ENCODE results near the gene BTG1.

BTG1 gene
- total RNA-seq = 16.0 to 660 (median 115) reads per million in 18 experiments

- DNase-seq = peak; percentile 100
These were observed at the start of gene BTG1 for GRCh38 chr12:92145731-92146496. Gene BTG1 (minus strand): TSS chr12:92145846. CDS start chr12:92145535, 311 bp downstream.

- no peak for DNase-seq
These were observed 48.9 kb upstream of the BTG1 start for GRCh38 chr12:92194561-92194960.

- DNase-seq = no peak
These were observed 48.2 kb upstream of the BTG1 start for GRCh38 chr12:92193846-92194245.

GRCh38 chr12:92193063-92193462 is 47.4 kb upstream of the BTG1 start:
- DNase-seq = no peak

GRCh38 chr12:92192360-92192759 is 46.7 kb upstream of the BTG1 start:
- DNase-seq = no peak

GRCh38 chr12:92191061-92191460 is 45.4 kb upstream of the BTG1 start:
- peak in 1 of 2 donors; percentile 55 for DNase-seq

- no peak for DNase-seq
These were observed 43.0 kb upstream of the BTG1 start for GRCh38 chr12:92188517-92189188.

- no peak for DNase-seq
These were observed 40.4 kb upstream of the BTG1 start for GRCh38 chr12:92186038-92186470.

- DNase-seq = no peak
These were observed 39.4 kb upstream of the BTG1 start for GRCh38 chr12:92185052-92185451.

GRCh38 chr12:92183575-92183974 is 37.9 kb upstream of the BTG1 start:
- no peak for DNase-seq

- no peak for DNase-seq
These were observed 32.7 kb upstream of the BTG1 start for GRCh38 chr12:92178340-92178739.

GRCh38 chr12:92176646-92177045 is 31.0 kb upstream of the BTG1 start:
- no peak for DNase-seq

GRCh38 chr12:92175961-92176360 is 30.3 kb upstream of the BTG1 start:
- no peak for DNase-seq

GRCh38 chr12:92170050-92170449 is 24.4 kb upstream of the BTG1 start:
- no peak for DNase-seq

- DNase-seq = no peak
These were observed 21.4 kb upstream of the BTG1 start for GRCh38 chr12:92167075-92167474.

- no peak for DNase-seq
These were observed 19.1 kb upstream of the BTG1 start for GRCh38 chr12:92164712-92165111.

GRCh38 chr12:92162079-92162478 is 16.4 kb upstream of the BTG1 start:
- DNase-seq = peak; percentile 66 to 83

- peak; percentile 42 to 68 for DNase-seq
These were observed 13.3 kb upstream of the BTG1 start for GRCh38 chr12:92158796-92159439.

- DNase-seq = no peak
These were observed 11.2 kb upstream of the BTG1 start for GRCh38 chr12:92156704-92157395.

GRCh38 chr12:92156139-92156538 is 10.5 kb upstream of the BTG1 start:
- no peak for DNase-seq

- no peak for DNase-seq
These were observed 10.1 kb upstream of the BTG1 start for GRCh38 chr12:92155733-92156132.

- no peak for DNase-seq
These were observed 6.3 kb upstream of the BTG1 start for GRCh38 chr12:92151916-92152315.

- no peak for DNase-seq
These were observed 3.9 kb upstream of the BTG1 start for GRCh38 chr12:92149563-92149962.

All from inflammatory macrophage (primary cell).